GM18505 (cell line): ENCODE results near the gene MAOA.
"Not testable (repeated sequence)": the region's sequence is repeated elsewhere in the genome, so short reads cannot be mapped to it uniquely, and the experiment has no call there.

Experiments used
- ATAC-seq: cut with Tn5 transposase; IDR thresholded peaks from one replicate; pipeline ENCODE4 v1.9.1; 2021; ENCODE audit not compliant: unreplicated experiment
- POLR2A ChIP-seq: IDR thresholded peaks from 4 replicates; pipeline ENCODE4 v1.6.1; 2011; ENCODE audit warnings: borderline replicate concordance; ENCODE audit not compliant: insufficient read depth, insufficient read length; ENCODE audit errors: extremely low read depth

The MAOA gene

DNA sequence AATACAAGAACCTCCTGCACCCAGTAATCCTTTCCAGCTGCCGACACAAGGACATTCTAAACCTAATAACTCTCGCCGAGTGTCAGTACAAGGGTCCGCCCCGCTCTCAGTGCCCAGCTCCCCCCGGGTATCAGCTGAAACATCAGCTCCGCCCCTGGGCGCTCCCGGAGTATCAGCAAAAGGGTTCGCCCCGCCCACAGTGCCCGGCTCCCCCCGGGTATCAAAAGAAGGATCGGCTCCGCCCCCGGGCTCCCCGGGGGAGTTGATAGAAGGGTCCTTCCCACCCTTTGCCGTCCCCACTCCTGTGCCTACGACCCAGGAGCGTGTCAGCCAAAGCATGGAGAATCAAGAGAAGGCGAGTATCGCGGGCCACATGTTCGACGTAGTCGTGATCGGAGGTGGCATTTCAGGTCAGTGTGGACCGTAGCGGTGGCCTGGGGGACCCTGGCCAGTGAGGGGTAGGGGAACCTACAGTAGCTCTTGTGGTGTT lies at the start of gene MAOA:
MAOA (plus strand) TSS at position 295 of the 490 bp plus-strand sequence; CDS start at position 338, 43 bp downstream.
- no peak for ATAC-seq
- no peak for TF ChIP-seq POLR2A

DNA sequence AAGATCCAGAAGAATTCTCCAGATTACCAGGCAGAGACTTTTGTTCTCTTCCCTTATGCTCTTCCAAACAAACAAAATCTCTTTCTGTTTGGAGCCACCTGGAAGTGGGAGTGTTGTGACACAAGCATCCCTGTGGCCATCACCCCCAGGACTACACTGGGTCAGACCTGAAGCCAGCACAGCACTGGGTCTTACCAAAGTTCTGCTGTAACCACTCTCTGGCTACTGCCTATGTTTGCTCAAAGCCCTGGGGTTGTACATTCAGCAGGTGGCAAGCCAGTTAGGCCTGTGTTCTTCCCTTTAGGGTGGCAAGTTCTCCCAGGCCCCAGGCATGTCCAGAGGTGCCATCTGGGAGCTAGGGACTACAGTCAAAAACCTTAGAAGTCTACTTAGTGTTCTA lies 43.7 kb upstream of the MAOA start:
- no peak for ATAC-seq
- no peak for TF ChIP-seq POLR2A

GRCh38 chrX:43615660-43616059 lies 40.4 kb upstream of the MAOA start:
- no peak for TF ChIP-seq POLR2A
- ATAC-seq = no peak

GRCh38 chrX:43618366-43619205 lies 37.5 kb upstream of the MAOA start:
- no peak for ATAC-seq
- TF ChIP-seq POLR2A = no peak

DNA sequence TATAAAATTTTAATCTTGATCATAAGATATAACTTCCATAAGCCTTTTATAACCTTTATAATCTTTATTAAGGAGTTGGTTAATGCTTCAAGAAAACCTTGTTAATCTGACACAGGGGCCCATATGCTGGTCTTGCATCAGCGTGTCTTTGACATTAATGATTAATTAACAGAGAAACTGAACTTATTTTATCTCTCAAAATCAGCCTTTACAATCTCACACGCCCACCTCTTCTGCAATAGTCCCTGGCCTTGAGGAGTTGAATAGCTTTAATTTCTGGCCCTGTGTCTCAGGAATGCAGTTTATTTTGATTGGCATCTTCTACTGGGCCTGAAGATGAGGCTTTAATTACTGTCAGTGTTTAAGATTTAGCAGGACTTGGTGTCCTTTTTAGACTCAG lies 36.2 kb upstream of the MAOA start:
- ATAC-seq = not testable (repeated sequence)

DNA sequence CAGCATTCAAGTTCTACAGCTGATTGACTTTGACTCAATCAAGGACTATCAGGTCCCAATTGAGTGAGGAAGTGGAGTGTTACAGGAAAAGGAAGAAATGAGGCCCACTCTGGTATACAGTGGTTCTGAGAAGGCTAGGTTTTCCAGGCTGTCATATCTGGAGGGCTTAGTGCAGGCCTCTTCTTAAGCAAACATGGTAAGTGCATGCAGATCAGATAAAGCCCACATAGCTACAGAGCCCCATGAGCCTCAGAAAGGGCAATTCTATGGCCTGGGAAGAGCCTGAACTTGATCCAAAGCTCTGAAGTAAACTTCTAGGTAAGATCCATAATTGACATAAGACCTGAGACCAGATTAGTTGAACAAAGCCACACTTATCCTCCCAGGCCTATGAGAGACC lies 29.0 kb upstream of the MAOA start:
- no peak for TF ChIP-seq POLR2A
- no peak for ATAC-seq

GRCh38 chrX:43627669-43628068 lies 28.4 kb upstream of the MAOA start:
- ATAC-seq = no peak
- TF ChIP-seq POLR2A = no peak

DNA sequence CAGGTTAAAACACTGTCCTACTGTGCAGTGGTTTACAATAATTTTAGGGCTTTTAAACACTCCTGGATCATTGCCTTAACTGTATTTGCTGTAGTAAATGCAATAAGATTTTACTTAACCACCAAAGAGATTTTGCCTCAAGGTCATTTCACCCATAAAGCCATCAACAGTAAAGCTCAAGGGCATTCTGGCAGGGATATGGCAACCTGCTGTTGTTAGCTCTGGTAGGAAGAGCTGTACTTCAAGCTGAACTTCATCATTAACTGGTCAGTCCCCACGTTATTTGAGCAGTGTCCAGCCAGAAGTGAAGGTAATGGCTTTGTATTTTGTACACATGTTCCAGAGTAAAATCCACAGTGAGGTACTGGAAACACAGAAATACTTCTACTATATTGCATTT lies 26.9 kb upstream of the MAOA start:
- TF ChIP-seq POLR2A = no peak
- no peak for ATAC-seq

DNA sequence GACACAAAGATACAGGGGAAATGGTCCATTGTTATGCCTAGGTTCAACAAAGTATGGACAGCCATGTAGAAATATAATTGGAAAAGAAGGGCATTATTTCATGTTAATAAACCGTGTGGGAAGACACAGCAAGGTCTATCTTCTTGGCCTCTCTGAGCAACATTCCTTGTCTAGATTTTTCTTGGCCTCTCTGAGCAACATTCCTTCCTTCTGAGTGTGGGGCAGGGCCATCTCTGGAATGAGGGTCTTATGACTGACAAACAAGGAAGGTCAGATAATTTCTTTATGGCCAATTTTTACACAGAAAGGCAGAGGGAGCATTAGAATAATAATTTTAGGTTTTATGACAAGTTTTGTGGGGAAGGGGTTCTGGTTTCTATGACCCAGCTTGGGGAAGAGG lies 24.3 kb upstream of the MAOA start:
- TF ChIP-seq POLR2A = no peak
- no peak for ATAC-seq

DNA sequence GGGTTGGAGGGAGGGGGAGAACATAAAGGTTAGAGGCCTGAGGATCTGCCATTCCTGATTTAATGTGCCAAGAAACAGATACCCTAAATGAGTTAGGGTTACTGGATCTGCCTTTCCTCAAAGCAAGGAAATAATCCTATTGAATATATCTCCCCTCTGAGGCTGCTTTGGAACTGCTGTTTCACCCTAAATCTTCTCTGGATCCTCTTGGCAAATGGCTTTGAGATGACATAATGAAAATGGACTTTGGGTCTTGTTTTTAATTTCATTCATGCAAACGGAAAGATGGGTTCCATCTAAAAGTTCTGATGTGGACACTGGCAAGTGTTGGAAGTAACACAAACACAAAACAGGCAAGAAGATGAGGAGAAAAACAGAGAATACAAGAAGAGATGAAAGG lies 23.0 kb upstream of the MAOA start:
- no peak for ATAC-seq
- TF ChIP-seq POLR2A = no peak

- no peak for TF ChIP-seq POLR2A
- ATAC-seq = no peak
Observed at GRCh38 chrX:43633757-43634156, 22.3 kb upstream of the MAOA start.

GRCh38 chrX:43640482-43640881 lies 15.6 kb upstream of the MAOA start:
- TF ChIP-seq POLR2A = no peak
- no peak for ATAC-seq

- TF ChIP-seq POLR2A = no peak
- ATAC-seq = no peak
Observed at GRCh38 chrX:43641691-43642090, 14.4 kb upstream of the MAOA start.

DNA sequence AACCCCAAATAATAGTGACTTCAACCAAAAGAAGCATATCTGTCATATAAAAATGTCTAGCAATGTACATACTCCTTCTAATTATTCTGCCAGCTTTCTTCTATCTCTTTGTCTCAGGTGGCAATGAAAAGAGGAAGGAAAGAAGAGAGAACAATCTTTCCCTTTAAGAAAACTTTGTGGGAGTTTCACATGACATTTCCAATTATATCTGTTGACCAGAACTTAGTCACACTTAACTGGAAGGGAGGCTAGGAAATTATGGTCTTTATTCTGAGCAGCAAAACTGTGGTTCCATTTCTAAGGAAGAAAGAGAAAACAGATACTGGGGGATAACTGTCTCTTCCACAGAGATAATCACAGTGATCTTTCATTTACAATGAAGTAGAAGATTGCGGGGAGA lies 12.9 kb upstream of the MAOA start:
- TF ChIP-seq POLR2A = no peak
- no peak for ATAC-seq
